Measurements from ENCODE around the gene SEPTIN14.
"Not testable (repeated sequence)": the region's sequence is repeated elsewhere in the genome, so short reads cannot be mapped to it uniquely, and the experiment has no call there.

SEPTIN14 gene

DNA sequence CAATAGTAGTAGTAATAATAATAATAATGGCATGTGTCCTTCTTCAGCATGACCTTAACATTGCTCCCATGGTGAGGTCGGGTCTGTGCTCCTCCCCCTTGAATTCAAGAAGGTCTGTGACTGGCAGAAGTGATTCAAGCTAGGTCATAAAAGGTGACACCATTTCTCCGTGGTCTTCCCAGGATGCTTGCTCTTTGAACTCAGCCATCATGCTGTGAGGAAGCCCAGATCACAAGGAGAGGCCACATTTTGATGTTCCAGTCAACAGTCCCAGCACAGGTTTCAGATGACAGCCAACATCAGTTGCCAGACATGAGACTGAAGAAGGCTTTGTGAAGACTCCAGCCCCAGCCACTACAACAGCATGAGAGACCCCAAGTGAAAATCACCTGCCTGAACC, 83.9 kb downstream of the SEPTIN14 start:
- no peak for DNase-seq

DNA sequence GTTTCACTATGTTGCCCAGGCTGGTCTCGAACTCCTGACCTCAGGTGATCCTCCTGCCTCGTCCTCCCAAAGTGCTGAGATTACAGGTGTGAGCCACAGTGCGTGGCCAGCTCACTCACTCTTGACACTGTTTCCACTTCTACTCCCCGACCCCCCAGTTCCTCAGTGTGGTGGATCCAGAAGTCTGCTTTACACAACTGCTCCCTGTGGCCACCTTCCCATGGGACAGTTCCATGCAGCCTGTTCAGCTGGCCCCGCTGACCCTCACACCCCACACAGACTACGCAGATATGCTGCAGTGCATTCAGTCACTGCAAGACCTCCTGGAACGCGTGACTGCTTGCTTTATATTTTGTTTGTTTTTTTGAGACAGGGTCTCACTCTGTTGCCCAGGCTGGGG, 86.4 kb downstream of the SEPTIN14 start:
- DNase-seq = no peak

DNA sequence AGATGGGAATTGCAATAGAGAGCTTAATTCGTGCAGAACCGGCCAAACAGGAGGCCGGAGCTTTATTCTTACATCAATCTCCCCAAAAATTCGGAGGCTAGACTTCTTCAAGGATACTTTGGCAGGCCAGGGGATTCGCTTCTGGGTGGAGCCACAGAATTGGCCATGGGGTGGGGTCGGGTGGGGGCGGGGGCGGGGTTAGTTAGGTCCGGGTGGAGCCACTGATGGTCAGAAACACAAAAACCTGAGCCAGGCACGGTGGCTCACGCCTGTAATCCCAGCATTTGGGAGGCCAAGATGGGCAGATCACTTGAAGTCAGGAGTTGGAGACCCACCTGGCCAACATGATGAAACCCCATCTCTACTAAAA, 87.5 kb downstream of the SEPTIN14 start:
- DNase-seq = no peak

DNA sequence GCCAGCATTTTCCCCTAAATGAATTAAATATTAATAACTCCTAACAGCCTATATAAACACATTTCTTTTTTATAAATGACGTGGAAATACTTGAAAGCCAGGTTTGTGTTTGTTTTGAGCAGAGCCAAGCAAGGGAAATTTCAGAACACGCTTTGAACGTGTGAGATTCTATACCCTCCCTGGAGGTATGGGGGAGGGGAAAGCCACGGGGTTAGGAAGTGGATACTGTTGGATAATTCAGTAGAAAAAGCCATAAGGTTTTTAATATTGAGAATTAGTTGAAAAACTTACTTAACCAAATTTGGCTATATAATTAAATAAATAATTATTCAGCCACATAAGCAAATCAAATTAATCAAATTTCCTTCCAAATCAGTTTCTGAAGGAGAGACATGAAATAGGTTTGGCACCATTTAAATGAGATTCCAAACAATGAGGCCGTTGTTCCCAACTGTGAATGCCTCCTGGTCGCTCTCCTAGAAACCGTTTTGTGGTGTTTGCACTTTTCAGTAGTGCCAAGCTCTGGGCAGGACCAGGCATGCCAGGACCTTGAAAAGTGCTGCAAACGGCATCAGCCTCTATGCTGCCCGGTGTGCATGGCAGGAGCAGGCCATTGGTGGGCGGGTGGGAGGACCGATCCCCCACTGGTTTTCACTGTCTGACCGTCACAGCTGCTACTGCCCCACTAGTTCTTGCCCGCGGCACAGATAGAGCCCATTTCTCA, 88.1 kb downstream of the SEPTIN14 start:
- DNase-seq = no peak

DNA sequence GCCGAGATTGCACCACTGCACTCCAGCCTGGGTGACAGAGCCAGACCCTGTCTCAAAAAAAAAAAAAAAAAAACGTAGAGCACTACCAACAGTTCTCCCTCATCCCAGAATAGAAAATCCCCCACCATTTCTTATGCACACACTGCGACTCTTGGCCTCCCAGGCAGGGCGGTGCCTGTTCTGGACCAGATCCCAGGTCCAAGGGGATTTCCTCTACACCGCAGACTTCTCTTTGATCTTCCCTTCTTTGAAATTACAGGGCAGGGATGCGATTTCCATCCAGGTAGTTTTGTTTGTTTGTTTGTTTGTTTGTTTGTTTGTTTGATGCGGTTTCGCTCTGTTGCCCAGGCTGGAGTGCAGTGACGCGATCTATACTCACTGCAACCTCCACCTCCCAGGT, 91.8 kb downstream of the SEPTIN14 start:
- no peak for DNase-seq

DNA sequence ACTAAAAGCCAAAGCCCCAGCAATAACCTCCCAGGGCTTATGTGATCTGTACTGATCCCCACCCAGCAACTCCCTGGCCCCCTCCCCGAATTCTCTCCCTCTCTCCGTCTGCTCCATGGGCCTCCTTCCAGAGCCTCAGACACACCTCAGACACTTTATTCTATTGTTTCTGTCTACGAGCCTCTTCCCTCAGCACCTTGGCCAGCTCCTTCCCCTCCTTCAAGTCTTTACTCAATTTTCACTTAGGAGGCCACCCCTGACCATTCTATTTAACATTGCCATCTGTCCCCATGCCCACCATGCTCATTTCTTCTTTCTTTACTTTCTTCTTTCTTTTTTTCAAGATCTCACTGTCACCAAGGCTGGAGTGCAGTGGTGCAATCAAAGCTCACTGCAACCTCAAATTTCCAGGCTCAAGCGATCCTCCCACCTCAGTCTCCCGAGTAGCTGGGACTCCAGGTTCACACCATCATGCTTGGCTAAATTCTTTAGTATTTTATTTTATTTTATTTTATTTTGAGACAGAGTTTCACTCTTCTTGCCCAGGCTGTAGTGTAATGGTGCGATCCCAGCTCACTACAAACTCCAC, 109.2 kb downstream of the SEPTIN14 start:
- DNase-seq = not testable (repeated sequence)

DNA sequence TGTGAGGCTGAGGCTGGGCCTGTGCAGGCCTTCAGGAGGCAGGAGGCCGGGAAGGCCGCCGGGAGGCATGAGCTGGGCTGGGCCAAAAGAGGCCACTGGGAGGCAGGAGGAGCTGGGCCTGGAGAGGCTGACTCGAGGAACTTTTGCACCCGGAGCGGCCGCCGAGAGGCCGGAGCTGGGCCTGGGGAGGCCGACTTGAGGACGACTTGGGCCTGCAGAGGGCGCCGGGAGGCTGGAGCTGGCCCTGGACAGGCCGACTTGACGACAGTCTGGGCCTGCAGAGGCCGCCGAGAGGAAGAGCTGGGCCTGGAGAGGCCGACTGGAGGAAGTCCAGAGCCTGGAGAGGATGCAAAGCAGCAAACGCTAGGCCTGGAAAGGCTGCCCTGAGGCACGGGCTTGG, 117.8 kb downstream of the SEPTIN14 start:
- DNase-seq = not testable (repeated sequence)
